ENCODE measurements around the gene SPECC1L. TPM values are rescaled to one million over a fixed set of nuclear protein-coding genes. Genes with fewer than 3 reads are reported as not detected.
"Not testable (repeated sequence)": the region's sequence is repeated elsewhere in the genome, so short reads cannot be mapped to it uniquely, and the experiment has no call there.

Gene SPECC1L
- total and polyA plus RNA-seq, 10 of the 15 experiments (the other 5 are each of a cell fraction or from before 2014, with no cell fraction given): 1.9 to 40.6 (median 19.1) TPM

DNA sequence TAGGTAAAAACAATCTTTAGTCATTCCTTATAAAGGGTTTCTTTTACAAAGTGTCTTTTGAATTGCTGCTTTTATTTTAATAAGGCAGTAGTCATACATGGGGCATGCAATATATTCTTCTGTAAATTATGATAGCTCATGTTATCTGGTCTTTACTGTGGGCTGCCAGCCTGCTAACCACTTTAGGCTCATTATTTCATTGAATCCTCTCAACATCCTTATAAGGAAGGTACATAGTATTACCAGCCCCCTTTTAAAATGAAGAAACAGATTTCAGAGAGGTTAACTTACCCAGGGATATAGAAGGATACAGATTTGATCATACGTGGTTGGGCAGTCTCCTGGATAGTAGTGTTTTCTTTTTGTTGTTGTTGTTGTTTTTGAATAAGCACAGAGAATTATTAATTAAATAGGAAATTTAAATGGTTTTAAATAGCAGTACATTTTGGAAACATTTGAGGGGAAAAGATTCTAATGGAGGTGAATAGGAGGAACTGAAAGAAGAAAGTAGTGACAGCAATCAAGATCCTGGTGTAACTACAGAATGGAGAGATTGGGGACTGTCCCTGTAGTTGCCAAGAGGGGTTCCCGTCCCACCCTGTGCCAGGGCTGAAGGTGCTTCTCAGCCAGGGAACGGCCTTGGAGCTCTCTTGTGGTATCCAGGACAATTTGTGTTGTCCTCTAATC lies 21.0 kb downstream of the SPECC1L start (continued):
- TF ChIP-seq, protein P1, sequence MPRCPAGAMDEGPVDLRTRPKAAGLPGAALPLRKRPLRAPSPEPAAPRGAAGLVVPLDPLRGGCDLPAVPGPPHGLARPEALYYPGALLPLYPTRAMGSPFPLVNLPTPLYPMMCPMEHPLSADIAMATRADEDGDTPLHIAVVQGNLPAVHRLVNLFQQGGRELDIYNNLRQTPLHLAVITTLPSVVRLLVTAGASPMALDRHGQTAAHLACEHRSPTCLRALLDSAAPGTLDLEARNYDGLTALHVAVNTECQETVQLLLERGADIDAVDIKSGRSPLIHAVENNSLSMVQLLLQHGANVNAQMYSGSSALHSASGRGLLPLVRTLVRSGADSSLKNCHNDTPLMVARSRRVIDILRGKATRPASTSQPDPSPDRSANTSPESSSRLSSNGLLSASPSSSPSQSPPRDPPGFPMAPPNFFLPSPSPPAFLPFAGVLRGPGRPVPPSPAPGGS (IDR thresholded peaks at IDR 0.05; ENCODE audit: borderline replicate concordance, insufficient read depth, low read depth, low read length, poor library complexity, severe bottlenecking): peak; percentile 13

DNA sequence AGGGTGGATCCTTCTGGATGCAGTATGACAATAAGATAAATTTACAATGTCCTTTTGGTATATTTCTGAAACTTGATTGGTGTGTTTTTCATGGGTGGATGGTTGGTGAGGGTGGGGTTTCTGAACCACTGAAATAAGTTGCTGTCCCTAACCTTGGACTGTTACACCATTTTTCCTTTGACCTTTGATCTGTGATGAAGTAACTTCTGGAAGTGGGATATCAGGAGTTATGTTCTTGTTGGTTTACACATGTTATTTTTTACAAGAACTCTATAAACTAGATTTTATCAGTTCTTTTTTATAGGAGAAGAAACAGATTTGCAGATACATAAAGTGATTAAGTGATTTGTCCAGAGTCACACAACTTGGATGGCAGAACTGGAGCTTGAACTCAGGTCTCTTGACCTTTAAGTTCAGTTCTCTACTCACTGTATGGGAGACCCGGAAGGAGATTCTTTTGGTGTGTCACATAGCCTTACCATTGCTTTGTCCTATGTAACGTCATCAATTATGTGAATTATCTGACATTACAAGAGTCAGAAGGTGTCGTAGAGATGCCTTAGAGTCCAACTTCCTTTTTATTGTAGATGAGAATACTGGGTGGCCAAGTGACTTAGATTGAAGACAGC lies 21.7 kb downstream of the SPECC1L start:
- Histone ChIP-seq H3K79me2 (ENCODE audit: control insufficient read depth, insufficient read depth, low read length) (peaks cover 26% of the 10 kb centered on the region), H3K27ac (ENCODE audit: control insufficient read depth, insufficient read depth) (peak overlapping the region; percentile 50; the same call in 1 of the 2 replicates), H3K4me1 (ENCODE audit: control insufficient read depth, insufficient read depth, low read length) (peaks cover 24% of the 10 kb centered on the region), H3K4me2 (ENCODE audit: control insufficient read depth, insufficient read depth) (peak overlapping the region; percentile 59)
- POLR2A ChIA-PET; FAIRE-seq; H3K4me3 ChIP-seq; SMC1A ChIA-PET (ENCODE audit: uncharacterized antibody, unreplicated experiment); RAD21 ChIA-PET (ENCODE audit: unreplicated experiment); H3K9ac ChIP-seq (ENCODE audit: control insufficient read depth, insufficient read depth, low read length); H2AFZ ChIP-seq (ENCODE audit: control insufficient read depth, low read depth, low read length); H4K20me1 ChIP-seq (ENCODE audit: control insufficient read depth, insufficient read depth); DNase-seq (ENCODE audit: low read depth, low spot score); BruUV-seq (replicated peaks); H3K9me3 ChIP-seq (replicated peaks; ENCODE audit: control insufficient read depth, insufficient read depth, low read length); intact Hi-C loops (cut with micrococcal nuclease; ENCODE audit: unreplicated experiment); in situ Hi-C loops (cut with MboI); H3K27me3 ChIP-seq (replicated peaks in 1 of 2; ENCODE audit: control insufficient read depth in 2 of 2, insufficient read depth in 2 of 2, low read length in 1 of 2); H3K36me3 ChIP-seq (ENCODE audit: control insufficient read depth in 2 of 2, insufficient read depth in 2 of 2, low read length in 1 of 2): not testable (repeated sequence)
- CTCF ChIA-PET: interaction anchor here (1.1 kb wide), 1 partner anchor 11 kb away, joined by 3 read pairs; no protein-coding TSS in a partner anchor
- peak; percentile 37 for ATAC-seq
- TF ChIP-seq, protein P2, sequence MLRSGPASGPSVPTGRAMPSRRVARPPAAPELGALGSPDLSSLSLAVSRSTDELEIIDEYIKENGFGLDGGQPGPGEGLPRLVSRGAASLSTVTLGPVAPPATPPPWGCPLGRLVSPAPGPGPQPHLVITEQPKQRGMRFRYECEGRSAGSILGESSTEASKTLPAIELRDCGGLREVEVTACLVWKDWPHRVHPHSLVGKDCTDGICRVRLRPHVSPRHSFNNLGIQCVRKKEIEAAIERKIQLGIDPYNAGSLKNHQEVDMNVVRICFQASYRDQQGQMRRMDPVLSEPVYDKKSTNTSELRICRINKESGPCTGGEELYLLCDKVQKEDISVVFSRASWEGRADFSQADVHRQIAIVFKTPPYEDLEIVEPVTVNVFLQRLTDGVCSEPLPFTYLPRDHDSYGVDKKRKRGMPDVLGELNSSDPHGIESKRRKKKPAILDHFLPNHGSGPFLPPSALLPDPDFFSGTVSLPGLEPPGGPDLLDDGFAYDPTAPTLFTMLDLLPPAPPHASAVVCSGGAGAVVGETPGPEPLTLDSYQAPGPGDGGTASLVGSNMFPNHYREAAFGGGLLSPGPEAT (IDR thresholded peaks at IDR 0.05; ENCODE audit: low read depth): peak; percentile 26; the same call in 1 of the 2 replicates
- TF ChIP-seq NR2F1 (conservative IDR thresholded peaks at IDR 0.05): peak; percentile 42; the same call in 1 of the 2 replicates
- peak in 1 of 2 experiments; percentile 55; a peak in 2 of 4 replicates for TF ChIP-seq IKZF2 (IDR thresholded peaks at IDR 0.05)
- peak; percentile 38; the same call in 1 of the 2 replicates for TF ChIP-seq IKZF1 (conservative IDR thresholded peaks at IDR 0.05)
- 100% methylated on average over 3 of the region's 3 CpGs for WGBS (ENCODE audit: insufficient coverage, insufficient replicate concordance, low lambda C conversion rate, missing lambda C conversion rate)

DNA sequence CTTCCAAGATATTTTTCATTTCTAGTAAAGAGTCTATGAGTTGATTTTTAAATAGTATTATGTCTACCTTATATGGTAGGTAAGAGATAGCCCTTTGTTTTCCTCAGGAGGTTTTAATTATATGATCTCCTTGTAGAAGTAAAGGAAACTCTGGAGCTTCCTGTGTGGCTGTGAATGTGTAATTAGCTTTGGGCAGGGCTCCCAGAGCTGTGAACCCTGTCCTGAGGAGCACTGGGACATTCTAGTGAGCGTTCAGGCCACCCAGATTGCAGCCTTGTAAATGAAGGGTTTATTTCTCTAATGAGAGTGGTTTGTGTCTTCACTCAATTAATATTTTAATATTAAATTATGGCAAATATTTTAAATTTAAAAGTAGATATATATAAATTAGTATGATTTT lies 24.3 kb downstream of the SPECC1L start:
- WGBS (ENCODE audit: insufficient coverage, insufficient replicate concordance, low lambda C conversion rate, missing lambda C conversion rate): 100% methylated on average over 1 of the region's 1 CpG
- RAD21 ChIA-PET (ENCODE audit: unreplicated experiment); ATAC-seq; SMC1A ChIA-PET (ENCODE audit: uncharacterized antibody, unreplicated experiment); POLR2A ChIA-PET; DNase-seq (ENCODE audit: low read depth, low spot score); H4K20me1 ChIP-seq (ENCODE audit: control insufficient read depth, insufficient read depth); H3K36me3 ChIP-seq (ENCODE audit: control insufficient read depth in 2 of 2, insufficient read depth in 2 of 2, low read length in 1 of 2); H3K27ac ChIP-seq (ENCODE audit: control insufficient read depth, insufficient read depth); H2AFZ ChIP-seq (ENCODE audit: control insufficient read depth, low read depth, low read length); BruUV-seq (replicated peaks); H3K27me3 ChIP-seq (replicated peaks in 1 of 2; ENCODE audit: control insufficient read depth in 2 of 2, insufficient read depth in 2 of 2, low read length in 1 of 2); in situ Hi-C loops (cut with MboI); H3K9me3 ChIP-seq (replicated peaks; ENCODE audit: control insufficient read depth, insufficient read depth, low read length); intact Hi-C loops (cut with micrococcal nuclease; ENCODE audit: unreplicated experiment); H3K9ac ChIP-seq (ENCODE audit: control insufficient read depth, insufficient read depth, low read length); FAIRE-seq; H3K4me3 ChIP-seq; CTCF ChIA-PET; H3K4me2 ChIP-seq (ENCODE audit: control insufficient read depth, insufficient read depth): not testable (repeated sequence)
- H3K4me1 ChIP-seq (ENCODE audit: control insufficient read depth, insufficient read depth, low read length): peaks cover 17% of the 10 kb centered on the region
- H3K79me2 ChIP-seq (ENCODE audit: control insufficient read depth, insufficient read depth, low read length): peaks cover 23% of the 10 kb centered on the region
